GM19023 (cell line): ENCODE data around the gene CCDC18.

Experiments
- ATAC-seq: cut with Tn5 transposase; IDR thresholded peaks from one replicate; pipeline ENCODE4 v1.9.1; 2021; ENCODE audit warnings: mild to moderate bottlenecking, moderate library complexity; ENCODE audit not compliant: unreplicated experiment

Gene CCDC18

GRCh38 chr1:93296555-93297154, 116.1 kb downstream of the CCDC18 start:
- no peak for ATAC-seq

- ATAC-seq: no peak
These were observed 120.6 kb downstream of the CCDC18 start for GRCh38 chr1:93301131-93301530.

- no peak for ATAC-seq
These were observed 121.6 kb downstream of the CCDC18 start for GRCh38 chr1:93302078-93302477.

- ATAC-seq: no peak
These were observed 124.2 kb downstream of the CCDC18 start for GRCh38 chr1:93304716-93305138.

- no peak for ATAC-seq
These were observed 126.4 kb downstream of the CCDC18 start for GRCh38 chr1:93306920-93307319.

- no peak for ATAC-seq
These were observed 132.5 kb downstream of the CCDC18 start for GRCh38 chr1:93313026-93313425.

- no peak for ATAC-seq
These were observed 136.7 kb downstream of the CCDC18 start for GRCh38 chr1:93317207-93317606.

GRCh38 chr1:93317943-93318342, 137.4 kb downstream of the CCDC18 start:
- no peak for ATAC-seq

- no peak for ATAC-seq
These were observed 141.2 kb downstream of the CCDC18 start for GRCh38 chr1:93321720-93322119.

- ATAC-seq: no peak
These were observed 141.8 kb downstream of the CCDC18 start for GRCh38 chr1:93322349-93322748.

- no peak for ATAC-seq
These were observed 142.8 kb downstream of the CCDC18 start for GRCh38 chr1:93323185-93323820.

- ATAC-seq: no peak
These were observed 144.3 kb downstream of the CCDC18 start for GRCh38 chr1:93324486-93325464.
